Common myeloid progenitor, CD34-positive (primary cell): ENCODE measurements around the gene CD3D. TPM values are rescaled to one million over a fixed set of nuclear protein-coding genes. Genes with fewer than 3 reads are reported as not detected.

Experiments used
- CTCF ChIA-PET: fragments of 350-600 bp; sonication (Branson Sonifier 250); formaldehyde crosslinking; loops from one replicate; lab custom pipeline; 2021; ENCODE audit warnings: antibody characterized with exemption; lab: Charles Lee
- POLR2A ChIA-PET: fragments of 350-600 bp; sonication (Branson Sonifier 250); formaldehyde crosslinking; loops from one replicate; lab custom pipeline; 2021; ENCODE audit warnings: antibody characterized with exemption; lab: Charles Lee
- DNase-seq, 3 donors: peaks; one replicate each; pipeline versions ENCODE4 v3.0.0 to v3.0.0-alpha.2; 2013
- H3K27ac ChIP-seq, 2 experiments: 1 replicate in 1 of 2; 2 replicates in 1 of 2; pipeline ENCODE4 v1.7.0; 2013; ENCODE audit warnings: inconsistent platforms in 2 of 2, low read length in 2 of 2, mild to moderate bottlenecking in 2 of 2, low read depth in 1 of 2, moderate library complexity in 1 of 2; ENCODE audit not compliant: severe bottlenecking in 2 of 2, insufficient read depth in 1 of 2, poor library complexity in 1 of 2
- H3K27me3 ChIP-seq, 5 experiments: replicated peaks in 2 of 5; 1 replicate in 3 of 5; 2 replicates in 2 of 5; pipeline versions ENCODE4 v1.6.1 to v1.7.0; 2013; ENCODE audit warnings: low read length in 4 of 5, mild to moderate bottlenecking in 2 of 5, moderate library complexity in 2 of 5, inconsistent platforms in 1 of 5; ENCODE audit not compliant: insufficient read depth in 5 of 5, control insufficient read depth in 4 of 5
- H3K36me3 ChIP-seq, 4 experiments: 1 replicate in 2 of 4; 2 replicates in 2 of 4; pipeline versions ENCODE4 v1.6.1 to v1.7.0; 2013; ENCODE audit warnings: low read length in 3 of 4, control low read depth in 1 of 4, mild to moderate bottlenecking in 1 of 4; ENCODE audit not compliant: control insufficient read depth in 4 of 4, insufficient read depth in 4 of 4
- H3K4me1 ChIP-seq, 4 experiments: 1 replicate in 3 of 4; 2 replicates in 1 of 4; pipeline versions ENCODE4 v1.6.1 to v1.7.1; 2013; ENCODE audit warnings: low read length in 3 of 4, mild to moderate bottlenecking in 3 of 4, control low read depth in 1 of 4, inconsistent platforms in 1 of 4, moderate library complexity in 1 of 4; ENCODE audit not compliant: control insufficient read depth in 4 of 4, insufficient read depth in 4 of 4; ENCODE audit errors: control extremely low read depth in 1 of 4
- H3K4me3 ChIP-seq, 7 experiments: 1 replicate in 4 of 7; 2 replicates in 3 of 7; pipeline versions ENCODE4 v1.5.1 to v1.7.0; 2013; ENCODE audit warnings: mild to moderate bottlenecking in 7 of 7, low read length in 6 of 7, moderate library complexity in 6 of 7, inconsistent platforms in 2 of 7, low read depth in 2 of 7, control low read depth in 1 of 7; ENCODE audit not compliant: insufficient read depth in 4 of 7, control insufficient read depth in 1 of 7; ENCODE audit errors: extremely low read depth in 1 of 7
- H3K9me3 ChIP-seq, 5 experiments: 1 replicate in 4 of 5; 2 replicates in 1 of 5; pipeline versions ENCODE4 v1.6.1 to v1.7.1; 2013; ENCODE audit warnings: low read length in 4 of 5, mild to moderate bottlenecking in 2 of 5, inconsistent platforms in 1 of 5, low read depth in 1 of 5, moderate library complexity in 1 of 5; ENCODE audit not compliant: control insufficient read depth in 4 of 5, insufficient read depth in 2 of 5; ENCODE audit errors: control extremely low read depth in 1 of 5
- WGBS: methylation state at CpG from one replicate; pipeline ENCODE4 v1.1.5; 2013; ENCODE audit not compliant: insufficient coverage; 5-methylcytosine and 5-hydroxymethylcytosine counted together
- polyA plus RNA-seq: library from polyadenylated mRNA; unstranded; fragments of 120-200 nt; gene quantifications from one replicate; pipeline ENCODE4 v1.2.1, GENCODE V29; 2013

CD3D gene
- 1.0 TPM for polyA plus RNA-seq

DNA sequence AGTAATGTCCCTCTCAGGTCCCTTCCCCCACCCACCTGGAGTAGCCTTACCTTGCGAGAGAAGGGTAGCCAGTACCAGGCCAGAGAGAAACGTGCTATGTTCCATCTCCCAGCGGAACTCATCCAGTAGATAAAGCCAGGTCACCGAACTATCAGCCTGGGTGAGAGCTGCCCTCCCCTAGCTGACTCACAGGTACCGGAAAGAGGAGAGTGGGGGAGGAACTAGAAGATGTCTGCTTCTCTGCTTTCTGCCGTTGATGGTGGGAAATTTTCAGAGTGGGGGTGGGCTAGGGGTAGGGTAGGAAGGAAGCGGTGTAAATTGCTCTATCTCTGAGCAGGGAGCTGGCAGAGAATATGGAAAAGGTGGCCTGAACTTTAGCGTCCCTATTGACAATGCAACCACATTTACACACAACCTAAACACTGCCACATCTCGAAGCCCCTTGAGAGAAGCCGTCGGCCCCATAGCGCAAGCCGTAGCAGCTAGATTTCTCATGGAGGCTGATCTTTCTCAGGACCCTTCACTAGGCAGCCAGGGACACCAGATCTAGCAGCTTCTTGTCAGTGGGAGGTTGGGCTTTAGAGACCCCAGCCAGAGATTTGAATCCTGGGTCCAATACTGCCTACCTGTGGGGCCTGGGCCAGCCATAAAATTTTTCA, at the start of gene CD3D:
CD3D (minus strand) TSS at position 203 of the 659 bp plus-strand sequence; CDS start at position 105, 98 bp downstream.
- Histone ChIP-seq H3K27ac (no peak within 1 kb of the TSS), H3K9me3 (no peaks in the 10 kb centered on the region), H3K4me3 (no peak within 1 kb of the TSS), H3K4me1 (peaks cover 0 to 10% (median 2%) of the 10 kb centered on the region in 4 experiments), H3K36me3 (no peaks in the 10 kb centered on the region), H3K27me3 (no peaks in the 10 kb centered on the region)
- 92% methylated on average over 11 of the region's 13 CpGs for WGBS
- ChIA-PET POLR2A (no interaction called here), CTCF (interaction anchor here (1.0 kb wide), 1 partner anchor 47 kb away, joined by 4 read pairs; no protein-coding TSS in a partner anchor)
- no peak for DNase-seq

DNA sequence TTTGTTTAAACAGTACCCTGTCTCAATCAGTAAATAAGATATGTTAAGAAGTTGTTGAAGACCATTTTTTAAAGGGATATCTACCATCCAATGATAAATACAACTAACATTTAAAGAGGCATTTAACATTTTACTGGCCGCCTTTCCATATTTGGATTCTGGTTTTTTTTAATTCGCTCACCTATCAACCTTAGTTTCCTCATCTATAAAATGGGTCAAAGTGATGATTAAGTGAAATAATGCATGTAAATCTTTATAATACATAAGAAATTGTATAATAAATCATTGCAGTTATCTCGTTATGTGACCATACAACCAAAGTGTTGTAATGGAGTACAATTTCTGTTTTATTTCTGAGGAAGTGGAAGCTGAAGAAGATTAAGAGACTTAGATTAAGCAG, 41.2 kb upstream of the CD3D start:
- no peak for DNase-seq
- no CpG with 5 or more reads among the region's 3 CpGs for WGBS
- Histone ChIP-seq H3K4me1 (no peaks in the 10 kb centered on the region), H3K27me3 (no peaks in the 10 kb centered on the region), H3K9me3 (no peaks in the 10 kb centered on the region), H3K36me3 (peaks cover 39 to 96% (median 76%) of the 10 kb centered on the region in 4 experiments), H3K27ac (no peak overlapping the region), H3K4me3 (no peak overlapping the region)
- ChIA-PET POLR2A (interaction anchor here (0.6 kb wide), 2 partner anchors 8 to 192 kb away, joined by 4 read pairs; no protein-coding TSS in a partner anchor), CTCF (interaction anchor here (1.6 kb wide), 1 partner anchor 13 kb away, joined by 3 read pairs; no protein-coding TSS in a partner anchor)

DNA sequence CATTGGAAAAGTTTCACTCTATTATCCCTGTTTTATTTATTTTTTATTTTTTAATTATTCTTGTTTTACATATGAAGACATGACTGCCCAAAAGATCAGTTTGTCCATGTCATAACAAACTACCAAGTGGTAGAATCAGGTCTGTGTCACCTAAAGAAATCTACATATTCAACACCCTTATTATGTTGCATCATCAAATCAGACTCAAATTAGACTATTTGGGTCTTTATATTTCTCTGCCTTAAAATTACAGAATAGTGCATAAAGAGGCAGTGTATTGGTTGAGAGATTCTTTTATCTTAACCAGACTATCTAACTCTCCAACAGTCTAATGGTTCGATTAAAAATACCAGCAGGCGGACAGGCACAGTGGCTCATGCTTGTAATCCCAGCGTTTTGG, 40.4 kb upstream of the CD3D start:
- Histone ChIP-seq H3K4me3 (no peak overlapping the region), H3K36me3 (peaks cover 42 to 96% (median 78%) of the 10 kb centered on the region in 4 experiments), H3K27ac (no peak overlapping the region), H3K27me3 (no peaks in the 10 kb centered on the region), H3K9me3 (no peaks in the 10 kb centered on the region), H3K4me1 (no peaks in the 10 kb centered on the region)
- no peak for DNase-seq
- 100% methylated on average over 3 of the region's 3 CpGs for WGBS
- POLR2A ChIA-PET: no interaction called here
- CTCF ChIA-PET: no interaction called here

DNA sequence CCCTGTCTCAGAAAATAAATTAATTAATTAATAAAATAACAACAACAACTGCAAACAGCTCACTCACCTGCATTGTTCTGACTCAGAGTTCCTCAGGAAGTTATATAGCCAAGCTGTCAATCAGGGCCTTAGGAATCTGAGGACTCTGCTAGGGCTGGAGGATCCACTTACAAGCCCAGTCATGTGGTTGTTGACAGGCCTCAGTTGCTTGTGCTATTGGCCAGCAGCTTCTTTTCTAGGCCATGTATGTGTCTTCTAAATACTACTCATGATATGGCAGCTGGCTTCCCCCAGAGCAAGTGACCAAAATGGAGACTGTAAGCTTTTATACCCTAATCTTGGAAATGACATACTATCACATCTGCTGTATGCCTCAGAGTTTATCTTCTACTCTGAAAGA, 38.1 kb upstream of the CD3D start:
- ChIA-PET POLR2A (interaction anchor here (0.6 kb wide), 1 partner anchor 96 kb away, joined by 3 read pairs; no protein-coding TSS in a partner anchor), CTCF (interaction anchor here (1.7 to 3.1 kb wide), 3 partner anchors 12 to 108 kb away, joined by 3 to 12 read pairs (median 8); no protein-coding TSS in a partner anchor)
- Histone ChIP-seq H3K4me1 (no peaks in the 10 kb centered on the region), H3K27me3 (no peaks in the 10 kb centered on the region), H3K36me3 (peaks cover 42 to 88% (median 63%) of the 10 kb centered on the region in 4 experiments), H3K9me3 (no peaks in the 10 kb centered on the region), H3K4me3 (no peak overlapping the region), H3K27ac (no peak overlapping the region)
- DNase-seq: no peak

DNA sequence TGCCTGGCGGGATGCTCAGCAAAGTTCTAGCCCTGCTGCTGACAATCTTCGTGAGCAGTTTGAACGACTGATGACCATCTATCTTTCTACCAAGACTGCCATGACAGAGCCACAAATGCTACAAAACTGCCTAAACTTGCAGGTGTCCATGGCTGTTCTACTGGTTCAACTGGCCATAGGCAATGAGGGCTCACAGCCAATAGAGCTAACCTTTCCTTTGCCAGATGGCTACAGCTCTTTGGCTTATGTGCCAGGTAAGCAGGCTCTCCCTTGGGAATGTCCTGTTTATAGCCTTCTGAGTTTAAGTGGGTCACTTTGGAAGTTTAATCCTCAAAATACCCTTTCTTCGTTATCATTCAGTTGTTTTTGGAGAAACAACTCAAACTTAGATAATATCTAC, 37.0 kb upstream of the CD3D start:
- ChIA-PET CTCF (interaction anchor here (1.2 to 3.1 kb wide), 4 partner anchors 11 to 109 kb away, joined by 3 to 12 read pairs (median 6); no protein-coding TSS in a partner anchor), POLR2A (no interaction called here)
- no peaks in the 10 kb centered on the region for H3K27me3 ChIP-seq
- no peak overlapping the region for H3K27ac ChIP-seq
- peaks cover 41 to 86% (median 59%) of the 10 kb centered on the region in 4 experiments for H3K36me3 ChIP-seq
- DNase-seq: no peak
- 100% methylated on average over 3 of the region's 4 CpGs for WGBS
- H3K4me1 ChIP-seq: no peaks in the 10 kb centered on the region
- H3K4me3 ChIP-seq: no peak overlapping the region
- H3K9me3 ChIP-seq: no peaks in the 10 kb centered on the region

DNA sequence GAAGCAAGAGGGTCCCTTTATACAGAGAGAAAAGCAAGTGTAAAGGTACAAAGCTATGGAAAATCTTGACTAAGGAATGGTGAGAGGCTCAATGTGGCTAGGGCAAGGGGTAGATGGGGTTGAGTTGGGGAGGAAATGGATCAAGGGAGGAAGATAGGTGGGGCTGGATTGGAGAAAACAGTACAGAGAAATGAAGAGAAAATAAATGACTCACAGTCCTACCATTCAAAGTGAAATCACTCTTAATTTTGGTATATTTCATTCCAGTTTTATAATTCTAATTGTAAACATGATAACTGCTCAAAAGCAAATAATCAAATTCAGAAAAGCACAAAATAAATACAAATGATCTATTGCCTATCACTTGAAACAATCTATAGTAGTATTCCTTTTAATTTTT, 33.5 kb upstream of the CD3D start:
- Histone ChIP-seq H3K4me1 (no peaks in the 10 kb centered on the region), H3K9me3 (no peaks in the 10 kb centered on the region), H3K27ac (no peak overlapping the region), H3K27me3 (no peaks in the 10 kb centered on the region), H3K4me3 (no peak overlapping the region), H3K36me3 (peaks cover 34 to 86% (median 58%) of the 10 kb centered on the region in 4 experiments)
- POLR2A ChIA-PET: interaction anchor here (0.6 kb wide), 1 partner anchor 8 kb away, joined by 4 read pairs; no protein-coding TSS in a partner anchor
- CTCF ChIA-PET: interaction anchor here (0.9 to 3.7 kb wide), 4 partner anchors 11 to 112 kb away, joined by 3 to 20 read pairs (median 4); no protein-coding TSS in a partner anchor
- no peak for DNase-seq

DNA sequence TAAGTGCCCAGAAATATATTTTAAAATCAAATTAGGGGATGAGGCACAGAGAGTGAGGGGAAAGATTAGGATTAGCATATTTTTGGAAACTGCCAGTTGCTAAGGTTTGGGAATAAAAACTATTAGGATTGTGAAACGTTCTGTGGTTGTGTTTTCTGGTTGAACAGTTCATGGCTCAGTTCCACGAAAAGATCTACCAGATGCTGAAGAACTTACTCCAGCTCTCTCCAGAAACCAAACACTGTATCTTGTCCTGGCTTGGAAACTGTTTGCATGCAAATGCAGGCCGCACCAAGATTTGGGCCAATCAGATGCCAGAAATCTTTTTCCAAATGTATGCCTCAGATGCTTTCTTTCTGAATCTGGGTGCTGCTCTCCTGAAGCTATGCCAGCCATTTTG, 32.2 kb upstream of the CD3D start:
- H3K4me3 ChIP-seq: no peak overlapping the region
- H3K9me3 ChIP-seq: no peaks in the 10 kb centered on the region
- ChIA-PET POLR2A (no interaction called here), CTCF (interaction anchor here (3.7 kb wide), 1 partner anchor 12 kb away, joined by 20 read pairs; no protein-coding TSS in a partner anchor)
- H3K4me1 ChIP-seq: no peaks in the 10 kb centered on the region
- no peak overlapping the region for H3K27ac ChIP-seq
- no peak for DNase-seq
- peaks cover 41 to 84% (median 61%) of the 10 kb centered on the region in 4 experiments for H3K36me3 ChIP-seq
- no peaks in the 10 kb centered on the region for H3K27me3 ChIP-seq
- 97% methylated on average over 3 of the region's 3 CpGs for whole genome bisulfite sequencing
